ENCODE data around the gene ARHGAP15. TPM values are rescaled to one million over a fixed set of nuclear protein-coding genes. Genes with fewer than 3 reads are reported as not detected.
A peak's percentile ranks its signal among the peaks of the same experiment; 100 is the strongest.

Gene ARHGAP15
- total and polyA plus RNA-seq, 4 donors, result 3.8 to 17.9 (median 13.2) TPM

- peak; percentile 8 for TF ChIP-seq CTCF (IDR thresholded peaks at IDR 0.05; ENCODE audit: low read depth, low read length, missing input control)
- peak; percentile 34 to 52 for TF ChIP-seq RAD21 (IDR thresholded peaks at IDR 0.05)
- TF ChIP-seq HNF4G (IDR thresholded peaks at IDR 0.05), result no peak
- no peak for TF ChIP-seq NR2F2 (IDR thresholded peaks at IDR 0.05)
- TF ChIP-seq FOXA2 (IDR thresholded peaks at IDR 0.05), result no peak
- TF ChIP-seq MAX (IDR thresholded peaks at IDR 0.05), result no peak
- Histone ChIP-seq H3K9ac (ENCODE audit: low read depth in 1 of 2, low read length in 2 of 2) (no peak overlapping the region), H3K36me3 (ENCODE audit: control insufficient read depth in 4 of 4, insufficient read depth in 3 of 4, low read depth in 1 of 4, low read length in 3 of 4) (no peaks in the 10 kb centered on the region), H3K27me3 (ENCODE audit: control insufficient read depth in 4 of 4, insufficient read depth in 4 of 4, low read length in 3 of 4) (no peaks in the 10 kb centered on the region), H3K9me3 (ENCODE audit: control insufficient read depth in 4 of 4, low read length in 3 of 4) (no peaks in the 10 kb centered on the region), H3K4me1 (ENCODE audit: control insufficient read depth in 4 of 4, insufficient read depth in 4 of 4, low read length in 3 of 4) (no peaks in the 10 kb centered on the region), H3K27ac (ENCODE audit: low read depth in 1 of 2, low read length in 2 of 2) (no peak overlapping the region), H3K4me3 (ENCODE audit: low read depth in 1 of 3, low read length in 3 of 3) (no peak overlapping the region)
- DNase-seq (ENCODE audit: low spot score), result no peak
- 47% methylated on average over 2 of the region's 2 CpGs for WGBS
Measured at GRCh38 chr2:143171817-143172216, 42.6 kb downstream of the ARHGAP15 start.

GRCh38 chr2:143175438-143175837 lies 46.2 kb downstream of the ARHGAP15 start:
- 96% methylated on average over 2 of the region's 2 CpGs for WGBS
- Histone ChIP-seq H3K27me3 (ENCODE audit: control insufficient read depth in 4 of 4, insufficient read depth in 4 of 4, low read length in 3 of 4) (no peaks in the 10 kb centered on the region), H3K9me3 (ENCODE audit: control insufficient read depth in 4 of 4, low read length in 3 of 4) (no peaks in the 10 kb centered on the region), H3K36me3 (ENCODE audit: control insufficient read depth in 4 of 4, insufficient read depth in 3 of 4, low read depth in 1 of 4, low read length in 3 of 4) (no peaks in the 10 kb centered on the region), H3K4me3 (ENCODE audit: low read depth in 1 of 3, low read length in 3 of 3) (no peak overlapping the region), H3K27ac (ENCODE audit: low read depth in 1 of 2, low read length in 2 of 2) (no peak overlapping the region), H3K9ac (ENCODE audit: low read depth in 1 of 2, low read length in 2 of 2) (no peak overlapping the region), H3K4me1 (ENCODE audit: control insufficient read depth in 4 of 4, insufficient read depth in 4 of 4, low read length in 3 of 4) (no peaks in the 10 kb centered on the region)
- no peak for TF ChIP-seq REST (IDR thresholded peaks at IDR 0.05)
- no peak for TF ChIP-seq FOXA1 (IDR thresholded peaks at IDR 0.05)
- no peak for TF ChIP-seq ATF3 (IDR thresholded peaks at IDR 0.05)
- no peak for TF ChIP-seq JUND (IDR thresholded peaks at IDR 0.05)
- no peak for TF ChIP-seq EGR1 (IDR thresholded peaks at IDR 0.05; ENCODE audit: low read depth in 2 of 2)
- TF ChIP-seq CTCF (IDR thresholded peaks at IDR 0.05; ENCODE audit: low read depth, low read length, missing input control), result no peak
- no peak for TF ChIP-seq HNF4A (conservative IDR thresholded peaks at IDR 0.05)
- TF ChIP-seq FOXA2 (IDR thresholded peaks at IDR 0.05), result no peak
- TF ChIP-seq HNF4G (IDR thresholded peaks at IDR 0.05), result no peak
- no peak for TF ChIP-seq MAX (IDR thresholded peaks at IDR 0.05)
- TF ChIP-seq RXRA (IDR thresholded peaks at IDR 0.05), result no peak
- no peak for TF ChIP-seq NR2F2 (IDR thresholded peaks at IDR 0.05)
- TF ChIP-seq TAF1 (conservative IDR thresholded peaks at IDR 0.05), result no peak
- TF ChIP-seq GABPA (IDR thresholded peaks at IDR 0.05 in 1 of 2, conservative IDR thresholded peaks at IDR 0.05 in 1 of 2), result no peak
- no peak for DNase-seq (ENCODE audit: low spot score)

Data from liver (tissue), 9 donors.